GM19240 (cell line): ENCODE measurements around the gene STAMBP.
"Not testable (repeated sequence)": the region's sequence is repeated elsewhere in the genome, so short reads cannot be mapped to it uniquely, and the experiment has no call there.

Experiments used
- DNase-seq: peaks from one replicate; pipeline ENCODE4 v3.0.0; 2011; ENCODE audit warnings: low spot score; ENCODE audit not compliant: insufficient read length

Gene STAMBP

GRCh38 chr2:73886357-73886756 is 57.6 kb downstream of the STAMBP start:
- no peak for DNase-seq

DNA sequence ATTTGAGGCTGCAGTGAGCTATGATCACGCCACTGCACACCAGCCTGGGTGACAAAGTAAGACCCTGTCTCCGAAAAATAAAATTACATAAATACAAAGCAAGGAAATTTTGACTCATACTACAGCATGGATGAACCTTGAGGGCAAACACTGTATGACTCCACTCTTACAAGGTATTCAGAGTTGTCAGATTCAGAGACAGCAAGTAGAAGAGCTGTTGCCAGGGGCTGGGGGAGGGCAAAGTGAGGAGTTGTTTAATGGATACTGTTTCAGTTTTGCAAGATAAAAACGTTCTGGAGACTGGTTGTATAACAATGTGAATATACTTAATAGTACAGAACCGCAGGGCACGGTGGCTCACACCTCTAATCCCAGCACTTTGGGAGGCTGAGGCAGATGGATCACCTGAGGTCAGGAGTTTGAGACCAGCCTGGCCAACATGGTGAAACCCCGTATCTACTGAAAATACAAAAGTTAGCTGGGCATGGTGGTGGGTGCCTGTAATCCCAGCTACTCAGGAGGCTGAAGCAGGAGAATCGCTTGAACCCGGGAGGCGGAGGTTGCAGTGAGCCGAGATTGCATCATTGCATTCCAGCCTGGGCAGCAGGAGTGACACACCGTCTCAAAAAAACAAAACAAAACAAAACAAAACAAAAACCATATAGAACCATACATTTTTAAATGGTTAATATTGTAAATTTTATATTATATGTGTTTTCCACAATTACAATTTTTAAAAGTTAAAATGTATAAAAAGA is 59.0 kb downstream of the STAMBP start:
- DNase-seq, result not testable (repeated sequence)

- no peak for DNase-seq
These were observed 59.6 kb downstream of the STAMBP start for GRCh38 chr2:73888388-73888787.

GRCh38 chr2:73889206-73889605 is 60.4 kb downstream of the STAMBP start:
- no peak for DNase-seq

- DNase-seq, result no peak
These were observed 61.7 kb downstream of the STAMBP start for GRCh38 chr2:73890301-73891092.

- DNase-seq, result no peak
These were observed 62.6 kb downstream of the STAMBP start for GRCh38 chr2:73891276-73891901.

DNA sequence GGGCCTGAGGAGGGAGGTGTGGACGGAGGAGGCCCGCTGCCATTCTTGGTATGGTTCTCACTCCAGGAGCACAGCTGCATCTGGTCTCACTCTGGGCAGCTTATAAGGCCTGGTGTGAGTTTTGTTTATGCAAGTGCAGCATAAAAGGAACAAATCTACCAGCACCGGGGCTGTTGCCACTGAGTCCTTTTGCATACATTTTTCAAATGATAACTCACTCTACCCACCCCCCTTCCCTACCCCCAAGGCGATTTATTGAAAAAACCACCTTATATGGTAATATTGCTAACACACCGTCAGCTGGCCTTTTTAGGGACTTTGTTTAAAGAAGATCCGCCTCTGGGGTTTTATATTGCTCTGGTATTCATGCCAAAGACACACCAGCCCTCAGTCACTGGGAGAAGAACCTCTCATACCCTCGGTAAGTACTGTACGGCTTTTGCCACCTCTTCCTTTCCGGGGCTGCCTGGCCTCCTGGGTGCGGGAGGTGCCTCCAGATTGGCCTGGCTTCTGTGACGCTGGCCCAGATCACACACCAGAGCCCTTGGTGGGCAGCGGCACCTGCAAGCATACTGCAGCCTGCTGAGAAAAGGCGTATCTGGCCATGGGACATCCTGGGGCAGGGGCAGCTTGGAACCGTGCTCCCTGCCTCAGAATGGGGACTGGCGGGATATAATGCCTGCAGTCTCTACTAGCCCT is 64.0 kb downstream of the STAMBP start, which contains the start of gene ACTG2:
ACTG2 (plus strand) TSS at position 378 of the 699 bp plus-strand sequence. CDS start 8,304 bp downstream, outside the sequence.
- DNase-seq, result no peak

DNA sequence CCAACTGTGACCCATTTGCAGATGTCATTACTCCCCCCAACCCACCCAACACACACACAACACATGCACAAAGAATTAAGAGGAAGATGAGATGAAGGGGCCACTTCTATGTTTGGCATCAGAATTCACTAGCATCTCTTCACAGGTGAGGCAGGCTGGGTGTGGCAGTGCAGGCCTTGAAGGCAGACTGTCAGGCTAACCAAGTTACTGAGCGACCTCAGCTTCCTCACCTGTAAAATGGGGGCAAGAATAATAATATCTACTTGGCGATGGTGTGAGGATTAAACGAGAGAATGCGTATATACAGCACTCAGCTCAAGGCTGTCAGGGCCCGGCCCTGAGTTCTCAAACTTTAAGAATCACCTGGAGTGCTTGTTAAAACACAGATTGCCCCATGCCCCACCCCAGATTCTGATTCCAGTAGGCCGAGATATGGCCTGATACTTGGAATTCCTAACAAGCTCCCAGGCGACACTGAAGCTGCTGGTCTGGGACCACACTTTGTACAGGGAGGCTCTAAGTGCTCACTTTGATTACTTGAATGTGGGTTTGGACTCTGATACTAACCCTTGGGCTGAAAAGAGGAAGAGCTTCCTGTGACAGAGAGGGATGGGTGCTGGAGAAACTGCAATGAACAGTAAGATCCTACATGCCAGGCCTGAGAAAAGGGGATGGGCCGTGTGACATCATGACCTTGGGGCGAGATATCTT is 65.2 kb downstream of the STAMBP start:
- DNase-seq, result no peak

DNA sequence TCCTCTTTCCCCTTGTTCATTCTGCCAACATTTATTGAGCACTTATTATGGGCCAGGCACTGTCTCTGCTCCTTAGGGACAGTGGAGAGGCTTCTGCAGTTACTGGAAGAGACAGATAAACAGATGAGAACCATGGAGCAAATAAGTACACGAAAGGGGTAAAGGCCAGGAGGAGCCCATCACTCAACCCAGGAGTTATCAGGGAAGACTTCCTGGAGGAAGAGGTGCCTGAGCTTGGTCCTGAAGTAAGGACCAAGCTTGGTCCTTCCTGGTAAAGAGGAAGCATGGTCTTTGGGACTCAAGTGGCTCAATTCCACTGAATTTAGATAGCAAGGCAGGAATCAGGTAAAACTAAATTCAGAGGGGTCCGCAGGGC is 65.7 kb downstream of the STAMBP start:
- no peak for DNase-seq

DNA sequence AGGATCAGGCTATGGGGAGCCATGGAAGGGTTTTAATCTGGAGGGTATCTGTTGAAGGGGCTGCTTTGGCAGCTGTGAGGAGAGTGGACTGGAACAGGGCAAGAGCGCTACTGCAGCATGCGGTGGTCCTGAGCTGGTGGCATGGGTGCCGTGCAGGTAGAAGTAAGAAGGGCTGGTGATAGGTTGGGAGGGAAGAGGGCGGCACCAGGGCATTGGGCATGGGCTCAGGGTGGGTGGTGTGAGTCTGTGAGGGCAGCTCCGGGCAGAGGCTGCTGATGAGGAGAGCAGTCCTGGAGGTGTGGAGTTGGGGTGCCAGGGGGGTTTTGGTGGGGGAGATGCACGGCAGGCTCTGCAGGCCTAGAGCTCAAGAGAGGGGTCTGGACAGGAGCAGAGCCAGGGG is 66.1 kb downstream of the STAMBP start:
- no peak for DNase-seq

GRCh38 chr2:73895473-73895872 is 66.7 kb downstream of the STAMBP start:
- no peak for DNase-seq

- no peak for DNase-seq
These were observed 67.8 kb downstream of the STAMBP start for GRCh38 chr2:73896362-73897239.

DNA sequence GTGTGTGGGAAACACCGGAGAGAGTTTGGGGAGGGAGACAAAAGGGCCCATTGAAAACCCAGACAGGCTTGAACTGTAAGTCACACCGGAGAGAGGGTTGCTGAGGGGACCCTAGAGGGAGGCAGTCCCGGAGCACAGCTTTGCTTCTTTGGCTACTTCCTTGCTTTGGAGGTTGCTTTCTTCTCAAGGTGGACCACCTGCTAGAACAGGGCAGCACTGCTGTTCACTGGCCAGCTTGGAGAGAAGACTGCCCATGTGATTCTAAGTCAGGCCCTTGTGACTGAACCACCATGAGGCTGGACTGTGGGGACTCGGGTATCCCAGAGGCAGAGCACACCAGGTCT is 68.5 kb downstream of the STAMBP start:
- no peak for DNase-seq

- DNase-seq, result no peak
These were observed 69.2 kb downstream of the STAMBP start for GRCh38 chr2:73897934-73898333.

GRCh38 chr2:73899801-73900336 is 71.1 kb downstream of the STAMBP start:
- no peak for DNase-seq

GRCh38 chr2:73901143-73901542 is 72.4 kb downstream of the STAMBP start:
- no peak for DNase-seq

GRCh38 chr2:73902284-73902683 is 73.5 kb downstream of the STAMBP start:
- no peak for DNase-seq

DNA sequence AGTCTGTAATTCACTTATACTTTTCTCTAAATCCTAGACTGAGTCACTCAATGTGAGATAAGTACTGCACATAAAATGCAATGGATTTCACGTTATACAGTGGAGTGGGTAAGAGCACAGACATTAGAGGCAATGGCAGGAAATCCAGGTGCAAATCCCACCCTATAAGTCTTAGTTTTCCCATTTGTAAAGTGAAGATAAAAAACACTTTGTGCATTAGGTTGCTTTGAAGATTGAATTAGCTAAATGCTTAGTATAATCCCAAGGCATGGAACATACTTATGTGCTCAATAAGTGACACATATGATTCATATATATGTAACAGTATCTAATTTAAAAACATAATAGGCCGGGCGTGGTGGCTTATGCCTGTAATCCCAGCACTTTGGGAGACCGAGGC is 74.6 kb downstream of the STAMBP start:
- DNase-seq, result no peak

- DNase-seq, result not testable (repeated sequence)
These were observed 75.3 kb downstream of the STAMBP start for GRCh38 chr2:73903949-73904613.
